ENCODE results near the gene SMIM36. TPM values are rescaled to one million over a fixed set of nuclear protein-coding genes. Genes with fewer than 3 reads are reported as not detected.

The SMIM36 gene
- total and polyA plus RNA-seq, 2 of the 8 experiments (the other 6 are each of a cell fraction or from before 2014, with no cell fraction given), result not detected

- Histone ChIP-seq H2BK120ac (replicated peaks; ENCODE audit: low read depth, low read length) (no peak overlapping the region), H4K20me1 (replicated peaks in 1 of 2; ENCODE audit: control insufficient read depth in 1 of 2, insufficient read depth in 2 of 2, low read length in 2 of 2) (no peaks in the 10 kb centered on the region), H3K4me3 (ENCODE audit: extremely low read depth in 1 of 4, insufficient read depth in 2 of 4, low read depth in 3 of 4, low read length in 4 of 4) (no peak overlapping the region), H2AK5ac (ENCODE audit: low read depth, low read length) (no peak overlapping the region), H3K79me2 (ENCODE audit: control insufficient read depth in 1 of 2, insufficient read depth in 2 of 2, low read length in 2 of 2) (no peaks in the 10 kb centered on the region), H3K4me2 (ENCODE audit: insufficient read depth in 1 of 2, low read depth in 2 of 2, low read length in 2 of 2) (no peak overlapping the region), H3K36me3 (ENCODE audit: control insufficient read depth in 2 of 4, insufficient read depth in 4 of 4, low read length in 3 of 4) (no peaks in the 10 kb centered on the region), H3K56ac (replicated peaks; ENCODE audit: insufficient read length, low read depth, low read length) (no peak overlapping the region), H2BK20ac (ENCODE audit: low read length) (no peak overlapping the region), H3K14ac (ENCODE audit: insufficient read length) (no peak overlapping the region), H3K27ac (ENCODE audit: low read depth, low read length) (no peak overlapping the region), H3K23me2 (ENCODE audit: low read depth, low read length) (no peaks in the 10 kb centered on the region; the same call in 1 of the 2 replicates), H3K18ac (ENCODE audit: extremely low read depth, low read length) (no peak overlapping the region), H3K9me3 (ENCODE audit: insufficient read depth in 2 of 2, low read depth in 1 of 2, low read length in 1 of 2) (peaks cover 0 to 4% of the 10 kb centered on the region in 2 experiments; a peak in 1 of 4 replicates), H3K79me1 (ENCODE audit: low read depth, low read length) (no peaks in the 10 kb centered on the region), H3K23ac (ENCODE audit: insufficient read length) (no peak overlapping the region), H2BK5ac (ENCODE audit: low read depth, low read length) (no peak overlapping the region), H2BK12ac (ENCODE audit: low read depth, low read length) (no peak overlapping the region), H3K4me1 (replicated peaks in 1 of 4; ENCODE audit: control insufficient read depth in 3 of 4, insufficient read depth in 4 of 4, low read length in 3 of 4) (peaks cover 3 to 5% (median 3%) of the 10 kb centered on the region in 4 experiments; a peak in 6 of 7 replicates), H4K5ac (ENCODE audit: insufficient read length, low read depth, low read length) (no peak overlapping the region), H3K4ac (replicated peaks; ENCODE audit: insufficient read length, low read depth, low read length) (no peak overlapping the region), H4K91ac (replicated peaks; ENCODE audit: insufficient read length, low read length) (no peak overlapping the region), H2BK15ac (ENCODE audit: low read length) (no peak overlapping the region), H2AFZ (ENCODE audit: low read length) (no peak overlapping the region), H3K9ac (replicated peaks in 1 of 4; ENCODE audit: extremely low read depth in 1 of 4, low read depth in 3 of 4, low read length in 3 of 4) (no peak overlapping the region), H4K8ac (ENCODE audit: extremely low read depth, insufficient read depth, low read length) (no peak overlapping the region), H3K27me3 (replicated peaks in 1 of 4; ENCODE audit: control insufficient read depth in 3 of 4, extremely low read depth in 1 of 4, insufficient read depth in 3 of 4, low read length in 3 of 4) (no peaks in the 10 kb centered on the region)
- TF ChIP-seq POLR2AphosphoS5 (IDR thresholded peaks at IDR 0.05; ENCODE audit: low read depth, low read length), result no peak
- no peak for TF ChIP-seq CBX8 (IDR thresholded peaks at IDR 0.05; ENCODE audit: borderline replicate concordance, low read depth, low read length)
- TF ChIP-seq MAFK (IDR thresholded peaks at IDR 0.05; ENCODE audit: low read depth, low read length), result no peak
- TF ChIP-seq SP1 (IDR thresholded peaks at IDR 0.05; ENCODE audit: low read depth, low read length), result no peak
- TF ChIP-seq NANOG (IDR thresholded peaks at IDR 0.05; ENCODE audit: insufficient read depth, low read depth, low read length, poor library complexity, severe bottlenecking), result no peak
- TF ChIP-seq RBBP5 (IDR thresholded peaks at IDR 0.05; ENCODE audit: borderline replicate concordance, low read depth, low read length), result no peak
- TF ChIP-seq TEAD4 (IDR thresholded peaks at IDR 0.05; ENCODE audit: low read depth, low read length), result no peak
- POLR2A ChIA-PET (ENCODE audit: partially characterized antibody), result no interaction called here
- WGBS, 2 experiments (ENCODE audit: extremely low coverage in 1 of 2, insufficient coverage in 1 of 2, insufficient read length in 1 of 2, insufficient replicate concordance in 2 of 2, low coverage in 1 of 2, low lambda C conversion rate in 2 of 2, missing lambda C conversion rate in 1 of 2), result 78% methylated on average over 2 of the region's 2 CpGs; no CpG with 5 or more reads in 1 of the 2 experiments
- DNase-seq (ENCODE audit: low read depth in 1 of 2, low spot score in 2 of 2) (no peak), FAIRE-seq (no peak)
- CTCF ChIA-PET (ENCODE audit: partially characterized antibody), result no interaction called here
Observed at GRCh38 chr17:55463600-55463999, 47.7 kb downstream of the SMIM36 start.

Measured in H1 (cell line).